ENCODE measurements around the gene AFF3. TPM values are rescaled to one million over a fixed set of nuclear protein-coding genes. Genes with fewer than 3 reads are reported as not detected.

Gene AFF3
- total RNA-seq, 1 experiment from 2014 or later, result not detected

- intact Hi-C loops (cut with micrococcal nuclease; ENCODE audit: unreplicated experiment), result no loop called here
- Histone ChIP-seq H3F3A (ENCODE audit: insufficient read depth, low read depth) (no peaks in the 10 kb centered on the region), H3K27me3 (ENCODE audit: insufficient read depth, low read depth) (peaks cover 85% of the 10 kb centered on the region), H3K4me3 (no peak overlapping the region), H2AFZ (no peak overlapping the region), H3K27ac (no peak overlapping the region), H4K20me1 (ENCODE audit: insufficient read depth) (no peaks in the 10 kb centered on the region), H3K4me2 (no peak overlapping the region), H3K9me2 (ENCODE audit: insufficient read depth) (no peaks in the 10 kb centered on the region), H3K79me2 (ENCODE audit: low read depth) (no peaks in the 10 kb centered on the region), H3K36me3 (ENCODE audit: low read depth) (no peaks in the 10 kb centered on the region), H3K4me1 (replicated peaks; ENCODE audit: insufficient read depth) (no peaks in the 10 kb centered on the region), H3K9me3 (ENCODE audit: insufficient read depth, low read depth) (no peaks in the 10 kb centered on the region)
- CTCF ChIA-PET, result no interaction called here
- POLR2A ChIA-PET (ENCODE audit: unreplicated experiment), result no interaction called here
- no TSS peak for BruUV-seq (replicated peaks)
- no peak for TF ChIP-seq EZH2 (IDR thresholded peaks at IDR 0.05; ENCODE audit: low read depth)
- TF ChIP-seq, protein P1, sequence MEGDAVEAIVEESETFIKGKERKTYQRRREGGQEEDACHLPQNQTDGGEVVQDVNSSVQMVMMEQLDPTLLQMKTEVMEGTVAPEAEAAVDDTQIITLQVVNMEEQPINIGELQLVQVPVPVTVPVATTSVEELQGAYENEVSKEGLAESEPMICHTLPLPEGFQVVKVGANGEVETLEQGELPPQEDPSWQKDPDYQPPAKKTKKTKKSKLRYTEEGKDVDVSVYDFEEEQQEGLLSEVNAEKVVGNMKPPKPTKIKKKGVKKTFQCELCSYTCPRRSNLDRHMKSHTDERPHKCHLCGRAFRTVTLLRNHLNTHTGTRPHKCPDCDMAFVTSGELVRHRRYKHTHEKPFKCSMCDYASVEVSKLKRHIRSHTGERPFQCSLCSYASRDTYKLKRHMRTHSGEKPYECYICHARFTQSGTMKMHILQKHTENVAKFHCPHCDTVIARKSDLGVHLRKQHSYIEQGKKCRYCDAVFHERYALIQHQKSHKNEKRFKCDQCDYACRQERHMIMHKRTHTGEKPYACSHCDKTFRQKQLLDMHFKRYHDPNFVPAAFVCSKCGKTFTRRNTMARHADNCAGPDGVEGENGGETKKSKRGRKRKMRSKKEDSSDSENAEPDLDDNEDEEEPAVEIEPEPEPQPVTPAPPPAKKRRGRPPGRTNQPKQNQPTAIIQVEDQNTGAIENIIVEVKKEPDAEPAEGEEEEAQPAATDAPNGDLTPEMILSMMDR (conservative IDR thresholded peaks at IDR 0.05), result no peak
- no peak for DNase-seq
Observed at GRCh38 chr2:99680946-99681345, 461.4 kb downstream of the AFF3 start.

GRCh38 chr2:99679518-99679917, 462.9 kb downstream of the AFF3 start:
- ChIA-PET CTCF (no interaction called here), POLR2A (ENCODE audit: unreplicated experiment) (no interaction called here)
- H3K9me3 ChIP-seq (ENCODE audit: insufficient read depth, low read depth), result no peaks in the 10 kb centered on the region
- H3K4me2 ChIP-seq, result no peak overlapping the region
- BruUV-seq (replicated peaks), result no TSS peak
- H3K9me2 ChIP-seq (ENCODE audit: insufficient read depth), result no peaks in the 10 kb centered on the region
- H3F3A ChIP-seq (ENCODE audit: insufficient read depth, low read depth), result no peaks in the 10 kb centered on the region
- H3K4me3 ChIP-seq, result no peak overlapping the region
- intact Hi-C loops (cut with micrococcal nuclease; ENCODE audit: unreplicated experiment), result no loop called here
- H2AFZ ChIP-seq, result no peak overlapping the region
- peaks cover 89% of the 10 kb centered on the region for H3K27me3 ChIP-seq (ENCODE audit: insufficient read depth, low read depth)
- no peaks in the 10 kb centered on the region for H3K36me3 ChIP-seq (ENCODE audit: low read depth)
- H3K79me2 ChIP-seq (ENCODE audit: low read depth), result no peaks in the 10 kb centered on the region
- DNase-seq, result no peak
- no peaks in the 10 kb centered on the region for H3K4me1 ChIP-seq (replicated peaks; ENCODE audit: insufficient read depth)
- no peak overlapping the region for H3K27ac ChIP-seq
- no peak for TF ChIP-seq EZH2 (IDR thresholded peaks at IDR 0.05; ENCODE audit: low read depth)
- TF ChIP-seq, protein P1 (conservative IDR thresholded peaks at IDR 0.05), result no peak
- H4K20me1 ChIP-seq (ENCODE audit: insufficient read depth), result no peaks in the 10 kb centered on the region; the same call in 1 of the 2 replicates

GRCh38 chr2:99678625-99679024, 463.8 kb downstream of the AFF3 start:
- POLR2A ChIA-PET (ENCODE audit: unreplicated experiment), result no interaction called here
- Histone ChIP-seq H2AFZ (no peak overlapping the region), H3K27me3 (ENCODE audit: insufficient read depth, low read depth) (peaks cover 89% of the 10 kb centered on the region)

More at GRCh38 chr2:99678625-99679024, 463.8 kb downstream of the AFF3 start:
- Histone ChIP-seq H4K20me1 (ENCODE audit: insufficient read depth) (no peaks in the 10 kb centered on the region; the same call in 1 of the 2 replicates), H3K9me3 (ENCODE audit: insufficient read depth, low read depth) (no peaks in the 10 kb centered on the region), H3K4me1 (replicated peaks; ENCODE audit: insufficient read depth) (no peaks in the 10 kb centered on the region), H3K27ac (no peak overlapping the region), H3K79me2 (ENCODE audit: low read depth) (no peaks in the 10 kb centered on the region), H3K36me3 (ENCODE audit: low read depth) (no peaks in the 10 kb centered on the region), H3K4me3 (no peak overlapping the region), H3K9me2 (ENCODE audit: insufficient read depth) (no peaks in the 10 kb centered on the region), H3K4me2 (no peak overlapping the region), H3F3A (ENCODE audit: insufficient read depth, low read depth) (no peaks in the 10 kb centered on the region)
- BruUV-seq (replicated peaks), result no TSS peak
- CTCF ChIA-PET, result no interaction called here
- TF ChIP-seq, protein P1 (conservative IDR thresholded peaks at IDR 0.05), result no peak
- TF ChIP-seq EZH2 (IDR thresholded peaks at IDR 0.05; ENCODE audit: low read depth), result no peak
- no peak for DNase-seq
- intact Hi-C loops (cut with micrococcal nuclease; ENCODE audit: unreplicated experiment), result no loop called here

Measured in PC-9 (cell line).